ENCODE results near the gene PHF20.

Gene PHF20

DNA sequence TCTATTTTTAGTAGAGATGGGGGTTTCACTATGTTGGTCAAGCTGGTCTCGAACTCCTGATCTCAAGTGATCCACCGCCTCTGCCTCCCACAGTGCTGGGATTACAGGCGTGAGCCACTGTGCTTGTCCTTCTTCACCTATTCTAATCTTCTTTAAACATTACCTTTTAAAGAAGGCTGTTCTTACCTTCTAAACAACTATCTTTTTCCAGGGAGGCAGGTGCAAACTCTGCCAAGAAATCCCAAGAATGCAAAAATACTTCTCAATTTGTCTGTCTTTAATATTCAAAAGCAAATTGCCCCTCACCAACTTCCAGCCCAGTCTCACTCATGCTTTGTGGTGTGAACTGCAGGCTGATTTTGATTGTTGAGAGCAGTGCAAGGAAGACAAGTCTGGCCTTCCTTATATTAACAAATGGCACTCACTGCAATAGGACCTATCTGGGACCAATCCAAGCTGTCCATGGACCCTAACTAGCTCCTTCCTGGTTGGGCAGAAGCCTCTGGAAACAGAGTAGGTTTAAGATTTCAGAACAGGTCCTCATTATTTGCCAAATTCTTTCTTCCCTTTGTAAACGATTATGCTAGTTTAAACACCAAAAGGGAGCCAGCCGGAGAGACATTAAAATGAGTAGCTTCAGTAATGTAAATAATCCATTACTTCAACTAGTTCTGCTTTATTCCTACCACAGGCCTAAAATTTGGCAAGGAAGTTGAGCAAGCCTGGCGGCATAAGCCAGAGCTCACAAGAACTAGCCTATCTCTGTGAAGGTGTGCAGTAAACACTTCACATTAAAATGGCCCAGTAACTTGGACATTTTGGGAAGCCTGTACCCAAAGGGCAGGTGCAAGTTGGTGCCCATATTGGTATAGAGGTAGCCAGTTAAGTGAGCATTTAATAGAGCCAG, 180.9 kb downstream of the PHF20 start:
- Histone ChIP-seq H3K27me3 (ENCODE audit: insufficient read depth, poor library complexity, severe bottlenecking) (no peaks in the 10 kb centered on the region), H3K4me3 (replicated peaks; ENCODE audit: insufficient read depth, low read length) (peak overlapping the region; percentile 91), H3K27ac (replicated peaks) (peak overlapping the region; percentile 98)
- peak; percentile 18 to 86 for DNase-seq (ENCODE audit: low read depth in 1 of 2, low spot score in 1 of 2)
- TF ChIP-seq SPI1 (IDR thresholded peaks at IDR 0.05; ENCODE audit: borderline replicate concordance, low read depth) = peak; percentile 34; the same call in 1 of the 2 replicates
- TF ChIP-seq GABPA (IDR thresholded peaks at IDR 0.05; ENCODE audit: low read depth) = no peak
- TF ChIP-seq POLR2AphosphoS5 (IDR thresholded peaks at IDR 0.05; ENCODE audit: low read depth) = peak; percentile 10

DNA sequence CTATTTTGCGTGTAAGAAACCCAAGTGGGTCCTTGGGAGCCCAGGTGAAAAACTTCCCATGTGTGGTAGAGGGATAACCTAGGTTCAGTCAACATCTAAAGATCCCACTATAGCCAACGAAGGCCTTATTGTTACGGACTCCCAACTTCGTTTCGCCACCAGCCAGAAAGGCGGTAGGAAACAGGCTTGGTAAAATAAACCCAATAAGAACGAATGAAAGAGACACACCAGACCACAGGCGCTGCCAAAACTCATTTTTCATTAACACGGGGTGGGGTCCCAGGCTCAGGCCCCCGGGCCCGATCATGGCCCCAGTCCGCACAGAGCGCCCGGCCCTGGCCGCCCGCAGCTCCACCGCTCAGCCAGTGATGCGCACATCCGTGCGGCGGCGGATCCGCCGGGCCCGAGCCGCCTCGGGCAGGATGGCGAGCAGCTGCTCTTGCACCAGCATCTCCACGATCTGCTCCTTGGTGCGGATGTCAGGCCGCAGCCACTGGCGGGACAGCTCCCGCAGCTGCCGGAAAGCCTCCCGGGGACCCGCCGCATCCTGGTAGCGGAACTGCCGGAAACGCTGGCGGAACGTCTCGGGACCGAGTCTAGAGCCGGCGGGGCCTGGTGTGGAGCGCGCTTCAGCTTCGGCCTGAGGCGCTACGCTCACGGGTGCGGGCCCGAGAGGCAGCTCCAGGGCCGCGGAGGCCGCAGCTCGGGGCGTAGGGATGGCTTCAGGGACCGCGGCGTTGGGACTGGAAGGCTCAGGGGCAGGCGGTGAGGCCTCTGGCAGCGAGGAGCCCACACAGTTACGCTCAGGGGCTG, 181.8 kb downstream of the PHF20 start:
- no peaks in the 10 kb centered on the region for H3K27me3 ChIP-seq (ENCODE audit: insufficient read depth, poor library complexity, severe bottlenecking)
- peak; percentile 50 to 51 for DNase-seq (ENCODE audit: low read depth in 1 of 2, low spot score in 1 of 2)
- H3K4me3 ChIP-seq (replicated peaks; ENCODE audit: insufficient read depth, low read length) = peak overlapping the region; percentile 91
- TF ChIP-seq GABPA (IDR thresholded peaks at IDR 0.05; ENCODE audit: low read depth) = peak; percentile 57; the same call in 1 of the 2 replicates
- TF ChIP-seq, protein P1, sequence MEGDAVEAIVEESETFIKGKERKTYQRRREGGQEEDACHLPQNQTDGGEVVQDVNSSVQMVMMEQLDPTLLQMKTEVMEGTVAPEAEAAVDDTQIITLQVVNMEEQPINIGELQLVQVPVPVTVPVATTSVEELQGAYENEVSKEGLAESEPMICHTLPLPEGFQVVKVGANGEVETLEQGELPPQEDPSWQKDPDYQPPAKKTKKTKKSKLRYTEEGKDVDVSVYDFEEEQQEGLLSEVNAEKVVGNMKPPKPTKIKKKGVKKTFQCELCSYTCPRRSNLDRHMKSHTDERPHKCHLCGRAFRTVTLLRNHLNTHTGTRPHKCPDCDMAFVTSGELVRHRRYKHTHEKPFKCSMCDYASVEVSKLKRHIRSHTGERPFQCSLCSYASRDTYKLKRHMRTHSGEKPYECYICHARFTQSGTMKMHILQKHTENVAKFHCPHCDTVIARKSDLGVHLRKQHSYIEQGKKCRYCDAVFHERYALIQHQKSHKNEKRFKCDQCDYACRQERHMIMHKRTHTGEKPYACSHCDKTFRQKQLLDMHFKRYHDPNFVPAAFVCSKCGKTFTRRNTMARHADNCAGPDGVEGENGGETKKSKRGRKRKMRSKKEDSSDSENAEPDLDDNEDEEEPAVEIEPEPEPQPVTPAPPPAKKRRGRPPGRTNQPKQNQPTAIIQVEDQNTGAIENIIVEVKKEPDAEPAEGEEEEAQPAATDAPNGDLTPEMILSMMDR (IDR thresholded peaks at IDR 0.05; ENCODE audit: insufficient read depth, low read length) = no peak
- peak; percentile 3; the same call in 1 of the 2 replicates for TF ChIP-seq POLR2AphosphoS5 (IDR thresholded peaks at IDR 0.05; ENCODE audit: low read depth)
- no peak for TF ChIP-seq SPI1 (IDR thresholded peaks at IDR 0.05; ENCODE audit: borderline replicate concordance, low read depth)
- TF ChIP-seq, protein P2, sequence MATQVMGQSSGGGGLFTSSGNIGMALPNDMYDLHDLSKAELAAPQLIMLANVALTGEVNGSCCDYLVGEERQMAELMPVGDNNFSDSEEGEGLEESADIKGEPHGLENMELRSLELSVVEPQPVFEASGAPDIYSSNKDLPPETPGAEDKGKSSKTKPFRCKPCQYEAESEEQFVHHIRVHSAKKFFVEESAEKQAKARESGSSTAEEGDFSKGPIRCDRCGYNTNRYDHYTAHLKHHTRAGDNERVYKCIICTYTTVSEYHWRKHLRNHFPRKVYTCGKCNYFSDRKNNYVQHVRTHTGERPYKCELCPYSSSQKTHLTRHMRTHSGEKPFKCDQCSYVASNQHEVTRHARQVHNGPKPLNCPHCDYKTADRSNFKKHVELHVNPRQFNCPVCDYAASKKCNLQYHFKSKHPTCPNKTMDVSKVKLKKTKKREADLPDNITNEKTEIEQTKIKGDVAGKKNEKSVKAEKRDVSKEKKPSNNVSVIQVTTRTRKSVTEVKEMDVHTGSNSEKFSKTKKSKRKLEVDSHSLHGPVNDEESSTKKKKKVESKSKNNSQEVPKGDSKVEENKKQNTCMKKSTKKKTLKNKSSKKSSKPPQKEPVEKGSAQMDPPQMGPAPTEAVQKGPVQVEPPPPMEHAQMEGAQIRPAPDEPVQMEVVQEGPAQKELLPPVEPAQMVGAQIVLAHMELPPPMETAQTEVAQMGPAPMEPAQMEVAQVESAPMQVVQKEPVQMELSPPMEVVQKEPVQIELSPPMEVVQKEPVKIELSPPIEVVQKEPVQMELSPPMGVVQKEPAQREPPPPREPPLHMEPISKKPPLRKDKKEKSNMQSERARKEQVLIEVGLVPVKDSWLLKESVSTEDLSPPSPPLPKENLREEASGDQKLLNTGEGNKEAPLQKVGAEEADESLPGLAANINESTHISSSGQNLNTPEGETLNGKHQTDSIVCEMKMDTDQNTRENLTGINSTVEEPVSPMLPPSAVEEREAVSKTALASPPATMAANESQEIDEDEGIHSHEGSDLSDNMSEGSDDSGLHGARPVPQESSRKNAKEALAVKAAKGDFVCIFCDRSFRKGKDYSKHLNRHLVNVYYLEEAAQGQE (IDR thresholded peaks at IDR 0.05; ENCODE audit: insufficient replicate concordance, low read depth) = no peak
- H3K27ac ChIP-seq (replicated peaks) = peak overlapping the region; percentile 98

DNA sequence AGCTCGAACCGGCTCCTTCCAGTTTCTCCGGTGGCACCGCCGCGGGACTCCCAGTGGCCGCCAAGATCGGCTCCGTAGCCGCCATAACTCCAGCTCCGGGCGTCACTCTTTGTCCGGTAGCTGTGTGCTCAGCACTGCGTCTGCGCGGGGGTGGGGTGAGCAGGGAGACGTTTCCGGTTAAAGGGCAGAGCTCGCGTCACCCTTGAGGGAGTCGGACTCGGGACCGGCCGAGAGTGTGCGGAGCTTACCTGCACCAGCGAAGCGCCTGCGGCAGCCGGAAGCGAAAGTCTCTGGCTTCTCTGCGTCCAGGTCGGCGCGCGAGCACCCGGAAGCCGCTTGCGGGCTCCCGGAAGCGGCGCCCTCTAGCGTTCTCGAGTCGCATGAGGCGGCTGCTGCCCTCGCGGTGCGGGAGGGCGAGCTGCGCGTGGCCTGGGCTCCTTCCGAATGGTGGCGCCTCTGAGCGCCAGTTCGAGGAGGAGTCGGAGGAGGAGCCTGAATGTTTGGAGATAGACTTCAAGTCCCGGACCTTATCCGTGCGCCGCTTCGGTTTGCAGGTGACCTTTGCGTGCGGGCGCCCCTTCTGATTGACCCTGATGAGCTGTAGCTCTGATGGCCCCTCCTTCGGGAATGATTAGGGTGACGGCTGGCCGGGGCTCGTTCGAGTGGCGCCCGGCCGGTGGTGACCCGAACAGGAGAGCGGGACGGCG, 182.5 kb downstream of the PHF20 start, which contains the start of gene SCAND1:
TSS of gene SCAND1 (minus strand) at position 303 of the 707 bp plus-strand sequence. CDS start at position 85, 218 bp downstream.
- peak; percentile 98 for DNase-seq (ENCODE audit: low read depth in 1 of 2, low spot score in 1 of 2)
- TF ChIP-seq, protein P2 (IDR thresholded peaks at IDR 0.05; ENCODE audit: insufficient replicate concordance, low read depth) = peak; percentile 37
- TF ChIP-seq SPI1 (IDR thresholded peaks at IDR 0.05; ENCODE audit: borderline replicate concordance, low read depth) (no peak; the same call in 1 of the 2 replicates), GABPA (IDR thresholded peaks at IDR 0.05; ENCODE audit: low read depth) (peak; percentile 99), POLR2AphosphoS5 (IDR thresholded peaks at IDR 0.05; ENCODE audit: low read depth) (peak; percentile 82)
- TF ChIP-seq, protein P1 (IDR thresholded peaks at IDR 0.05; ENCODE audit: insufficient read depth, low read length) = peak; percentile 95
- Histone ChIP-seq H3K27me3 (ENCODE audit: insufficient read depth, poor library complexity, severe bottlenecking) (no peaks in the 10 kb centered on the region), H3K4me3 (replicated peaks; ENCODE audit: insufficient read depth, low read length) (peak within 1 kb of the TSS; percentile 91), H3K27ac (replicated peaks) (peak within 1 kb of the TSS; percentile 98)

Data from HL-60 (cell line).